HG03159 (cell line): Measurements from ENCODE around the gene PSMA8.
"Not testable (repeated sequence)": the region's sequence is repeated elsewhere in the genome, so short reads cannot be mapped to it uniquely, and the experiment has no call there.

Experiments
- ATAC-seq: cut with Tn5 transposase; IDR thresholded peaks from one replicate; pipeline ENCODE4 v1.9.1; 2021; ENCODE audit warnings: mild to moderate bottlenecking, moderate library complexity; ENCODE audit not compliant: unreplicated experiment

PSMA8 gene

DNA sequence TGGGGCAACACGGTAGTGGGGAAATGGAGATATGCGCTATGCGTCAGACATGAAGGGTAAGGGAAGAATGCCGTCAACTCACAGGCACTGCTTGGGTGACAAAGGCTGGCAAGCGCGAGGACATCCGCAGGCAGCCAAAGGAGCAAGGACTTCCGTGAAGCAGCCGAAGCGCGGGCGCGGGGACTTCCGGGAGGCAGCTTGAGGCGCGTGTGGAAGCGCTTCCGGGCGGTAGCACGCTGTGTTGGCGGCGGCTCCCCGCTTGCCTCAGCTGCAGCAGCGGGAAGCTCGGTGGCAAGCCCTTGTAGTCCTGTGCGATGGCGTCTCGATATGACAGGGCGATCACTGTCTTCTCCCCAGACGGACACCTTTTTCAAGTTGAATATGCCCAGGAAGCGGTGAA is at the start of gene PSMA8:
Gene PSMA8, plus strand, starts transcription at position 218 of the 400 bp plus-strand sequence. Its CDS starts 97 bp downstream, at position 315.
- peak; percentile 52 for ATAC-seq

DNA sequence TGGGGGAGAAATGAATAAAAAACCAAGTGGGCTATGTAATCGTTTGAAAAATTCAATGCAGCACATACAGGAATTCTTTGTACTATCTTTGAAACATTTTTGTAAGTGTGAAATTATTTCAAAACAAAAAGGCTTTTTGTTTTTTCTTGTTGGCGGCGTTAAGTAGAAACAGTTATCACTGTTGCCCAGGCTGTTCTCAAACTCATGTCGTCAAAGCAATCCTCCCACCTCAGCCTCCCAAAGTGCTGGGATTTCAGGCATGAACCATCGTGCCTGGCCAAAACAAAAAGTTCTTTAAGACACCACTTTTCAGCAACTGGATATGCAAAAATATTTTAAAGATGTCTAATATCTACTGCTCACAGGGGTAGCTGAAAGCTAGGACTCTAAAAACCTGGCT is 48.6 kb upstream of the PSMA8 start:
- no peak for ATAC-seq

GRCh38 chr18:26086959-26087358 is 46.7 kb upstream of the PSMA8 start:
- ATAC-seq: no peak

DNA sequence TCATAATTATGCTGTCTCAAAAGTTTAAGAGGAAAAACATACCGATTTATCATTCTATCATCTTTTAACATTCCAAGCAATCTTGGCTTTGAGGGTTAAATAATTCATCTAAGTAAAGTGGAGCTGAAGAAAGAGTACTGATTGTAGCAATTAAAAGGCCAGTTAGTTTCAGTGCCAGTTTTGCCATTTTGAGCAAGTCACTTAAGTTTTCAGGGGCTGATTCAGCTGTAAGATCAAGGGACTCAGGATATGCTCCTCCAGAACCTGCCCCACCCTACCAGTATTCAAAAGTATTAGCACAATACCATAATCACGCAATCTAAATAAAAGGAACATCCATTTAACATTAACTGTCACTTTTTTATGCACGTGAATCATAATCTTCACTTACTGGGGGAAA is 45.2 kb upstream of the PSMA8 start:
- no peak for ATAC-seq

- peak; percentile 10 for ATAC-seq
Observed at GRCh38 chr18:26089293-26090129, 44.2 kb upstream of the PSMA8 start.

DNA sequence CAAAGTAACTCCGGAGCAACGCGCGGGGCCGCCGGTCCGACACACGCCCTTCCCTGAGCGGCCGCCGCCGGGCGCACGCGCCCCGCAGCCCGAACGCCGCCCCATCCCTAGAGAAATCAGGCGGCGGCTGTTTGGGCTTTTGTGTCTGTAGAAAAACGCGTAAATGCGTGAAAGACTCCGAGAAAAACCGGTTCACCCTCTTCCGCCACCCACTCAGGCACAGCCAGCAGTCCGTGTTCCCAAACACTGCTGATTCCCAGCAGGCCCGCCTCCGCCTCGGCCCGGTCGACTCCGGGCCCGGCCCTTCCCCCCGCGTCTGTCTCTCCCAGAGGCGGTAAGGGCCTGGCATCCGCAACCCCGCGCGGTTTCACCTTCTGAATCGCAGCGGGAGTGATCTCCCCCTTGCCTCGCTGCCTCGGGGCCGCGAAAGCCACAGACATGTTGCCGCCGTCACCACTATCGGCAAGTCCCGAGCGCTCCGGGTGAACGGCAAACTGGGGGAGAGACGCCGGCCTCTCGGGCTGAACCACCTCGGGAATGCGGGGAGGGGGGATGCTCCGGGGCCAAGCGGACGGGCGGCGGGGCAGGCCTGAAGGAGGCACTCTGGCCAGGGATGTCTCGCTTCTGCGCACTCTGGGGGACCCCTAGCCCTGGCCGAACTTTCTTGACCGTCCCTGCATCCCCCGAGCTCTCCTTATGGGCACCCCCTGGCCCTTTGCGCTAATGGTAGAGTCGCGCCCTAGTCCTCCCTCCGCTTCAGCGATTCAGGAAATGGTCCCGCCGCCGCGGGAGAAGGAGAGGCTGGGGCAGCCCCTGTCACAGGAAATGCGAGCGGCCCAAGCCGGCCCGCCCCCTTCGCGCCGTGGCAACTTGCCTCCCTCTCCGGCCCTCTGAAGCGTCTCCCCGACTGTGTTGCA is 43.3 kb upstream of the PSMA8 start, which contains the start of gene SS18:
Gene SS18, minus strand, starts transcription at position 484 of the 917 bp plus-strand sequence. Its CDS starts 44 bp downstream, at position 440.
- ATAC-seq: peak; percentile 77

GRCh38 chr18:26091047-26091630 is 42.5 kb upstream of the PSMA8 start:
- peak; percentile 46 for ATAC-seq

GRCh38 chr18:26096852-26097251 is 36.8 kb upstream of the PSMA8 start:
- ATAC-seq: no peak

DNA sequence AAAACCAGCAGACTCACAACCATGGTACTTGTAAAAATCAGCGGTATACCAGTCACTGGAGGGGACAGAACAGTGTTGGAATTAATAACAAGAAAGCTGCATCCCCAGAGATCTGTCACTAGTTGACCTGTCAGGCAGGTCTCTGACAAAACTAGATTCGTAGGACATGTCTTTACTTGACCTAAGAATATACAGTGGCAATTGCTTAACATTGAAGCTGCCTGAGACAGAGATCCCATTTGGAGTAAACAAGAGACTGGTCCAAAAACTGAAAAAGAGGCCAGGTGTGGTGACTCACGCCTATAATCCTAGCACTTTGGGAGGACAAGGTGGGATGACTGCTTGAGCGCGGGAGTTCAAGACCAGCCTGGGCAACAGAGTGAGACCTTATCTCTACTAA is 36.1 kb upstream of the PSMA8 start:
- ATAC-seq: no peak

- ATAC-seq: no peak
Observed at GRCh38 chr18:26103579-26103978, 30.1 kb upstream of the PSMA8 start.

GRCh38 chr18:26104035-26104434 is 29.6 kb upstream of the PSMA8 start:
- ATAC-seq: no peak

GRCh38 chr18:26119246-26119645 is 14.4 kb upstream of the PSMA8 start:
- no peak for ATAC-seq

GRCh38 chr18:26121476-26121875 is 12.2 kb upstream of the PSMA8 start:
- no peak for ATAC-seq

DNA sequence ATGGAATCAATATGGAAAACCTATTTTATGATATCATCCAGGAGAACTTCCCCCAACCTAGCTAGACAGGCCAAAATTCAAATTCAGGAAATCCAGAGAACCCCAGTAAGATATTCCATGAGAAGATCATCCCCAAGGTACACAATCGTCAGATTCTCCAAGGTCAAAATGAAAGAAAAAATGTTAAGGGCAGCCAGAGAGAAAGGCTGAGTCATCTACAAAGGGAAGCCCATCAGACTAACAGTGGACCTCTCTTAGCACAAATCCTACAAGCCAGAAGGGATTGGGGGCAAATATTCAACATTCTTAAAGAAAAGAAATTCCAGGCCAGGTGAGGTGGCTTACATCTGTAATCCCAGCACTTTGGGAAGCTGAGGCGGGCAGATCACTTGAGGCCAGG is 11.7 kb upstream of the PSMA8 start:
- ATAC-seq: not testable (repeated sequence)

DNA sequence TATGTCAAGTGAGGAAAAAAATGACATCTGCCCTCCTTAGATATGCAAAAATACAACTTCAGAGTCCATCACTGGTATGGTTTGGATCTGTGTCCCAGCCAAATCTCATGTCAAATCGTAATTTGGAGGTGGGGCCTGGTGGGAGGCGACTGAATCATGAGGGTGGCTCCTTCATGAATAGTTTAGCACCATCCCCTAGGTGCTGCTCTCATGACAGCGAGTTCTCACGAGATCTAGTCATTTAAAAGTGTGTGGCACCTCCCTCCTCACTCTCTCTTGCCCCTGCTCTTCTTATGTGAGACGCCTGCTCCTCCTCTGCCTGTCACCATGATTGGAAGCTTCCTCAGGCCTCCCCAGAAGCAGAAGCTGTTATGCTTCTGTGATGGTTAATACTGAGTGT is 5.9 kb upstream of the PSMA8 start:
- ATAC-seq: no peak

GRCh38 chr18:26128192-26128591 is 5.5 kb upstream of the PSMA8 start:
- ATAC-seq: not testable (repeated sequence)

- ATAC-seq: no peak
Observed at GRCh38 chr18:26134107-26134506, 438 bp downstream of the PSMA8 start.

- ATAC-seq: no peak
Observed at GRCh38 chr18:26135548-26135947, 1.9 kb downstream of the PSMA8 start.

GRCh38 chr18:26157326-26157725 is 23.7 kb downstream of the PSMA8 start:
- ATAC-seq: no peak

DNA sequence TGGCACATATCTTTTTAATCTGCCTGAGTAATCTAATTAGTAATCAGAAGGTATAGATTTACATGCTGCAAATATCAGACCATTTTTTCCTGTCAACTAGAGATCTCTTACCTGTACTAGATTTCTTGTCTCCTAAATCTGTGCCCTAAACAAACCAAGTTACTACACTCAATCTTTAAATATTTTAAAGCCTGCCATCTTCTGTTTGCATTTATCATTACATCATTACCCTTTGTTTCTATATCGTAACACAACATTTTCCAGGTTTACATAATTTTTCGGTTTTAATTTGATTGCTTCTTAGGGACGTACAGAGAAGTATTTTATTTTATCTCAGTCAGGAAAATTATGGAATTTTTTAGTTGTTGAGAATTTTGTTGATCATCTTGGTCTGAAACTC is 25.7 kb downstream of the PSMA8 start:
- no peak for ATAC-seq

DNA sequence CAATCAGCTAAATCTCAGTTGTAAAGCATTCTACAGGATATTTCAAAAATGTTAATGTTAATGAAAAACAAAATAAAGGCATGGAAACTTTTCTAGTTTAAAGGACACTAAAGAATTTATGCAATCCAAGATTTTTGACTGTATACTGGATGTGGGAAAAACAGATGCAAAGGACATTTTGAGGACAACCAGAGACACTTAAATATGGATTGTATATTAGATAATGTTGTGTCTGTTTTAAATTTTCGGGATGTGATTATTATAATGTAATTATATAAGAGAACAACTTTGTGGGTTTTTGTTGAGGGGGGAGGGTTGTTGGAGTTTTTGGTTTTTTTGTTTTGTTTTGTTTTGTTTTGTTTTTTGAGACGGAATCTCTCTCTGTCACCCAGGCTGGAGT is 30.9 kb downstream of the PSMA8 start:
- no peak for ATAC-seq
